ENCODE results near the gene THAP7.
"Not testable (repeated sequence)": the region's sequence is repeated elsewhere in the genome, so short reads cannot be mapped to it uniquely, and the experiment has no call there.

THAP7 gene, protein sequence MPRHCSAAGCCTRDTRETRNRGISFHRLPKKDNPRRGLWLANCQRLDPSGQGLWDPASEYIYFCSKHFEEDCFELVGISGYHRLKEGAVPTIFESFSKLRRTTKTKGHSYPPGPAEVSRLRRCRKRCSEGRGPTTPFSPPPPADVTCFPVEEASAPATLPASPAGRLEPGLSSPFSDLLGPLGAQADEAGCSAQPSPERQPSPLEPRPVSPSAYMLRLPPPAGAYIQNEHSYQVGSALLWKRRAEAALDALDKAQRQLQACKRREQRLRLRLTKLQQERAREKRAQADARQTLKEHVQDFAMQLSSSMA

DNA sequence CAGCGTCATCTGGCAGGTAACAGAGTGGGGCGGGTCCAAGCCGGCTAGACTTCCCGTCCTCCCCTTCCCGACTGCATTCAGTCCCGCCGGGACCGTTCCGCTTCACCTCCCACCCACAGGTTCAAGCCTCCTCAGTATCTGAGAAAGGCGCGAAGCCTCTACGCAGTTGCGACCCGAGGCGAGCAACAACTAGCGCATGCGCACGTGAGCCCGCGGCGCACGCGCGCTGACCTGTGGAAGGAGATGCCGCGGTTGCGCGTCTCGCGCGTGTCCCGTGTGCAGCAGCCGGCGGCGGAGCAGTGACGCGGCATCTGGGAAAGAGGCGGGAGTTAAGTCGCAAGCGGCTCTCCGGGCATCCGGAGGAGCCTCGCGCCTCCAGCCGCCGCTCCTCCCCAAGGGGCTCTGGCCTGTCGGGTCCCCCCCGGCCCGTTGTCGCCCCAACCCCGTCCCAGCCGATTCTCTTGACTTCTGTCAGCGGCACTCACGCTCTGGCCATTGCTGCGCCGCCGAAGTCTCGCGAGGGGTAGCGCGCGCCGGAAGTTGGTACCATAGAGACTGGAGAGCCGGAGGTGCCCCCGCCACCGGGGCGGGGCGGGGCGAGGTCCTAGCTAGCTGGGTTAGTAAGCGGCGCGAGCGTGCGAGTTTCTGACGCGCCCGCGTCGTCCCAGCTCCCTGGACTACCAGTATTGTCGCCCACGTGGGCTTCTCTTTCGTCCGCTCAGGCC is at the start of gene THAP7:
Gene THAP7 (minus strand): TSS at position 518 of the 725 bp plus-strand sequence. CDS start 207 bp downstream, at position 311.
- H3K4me3 ChIP-seq (ENCODE audit: low read length): peak within 1 kb of the TSS; percentile 91
- no peaks in the 10 kb centered on the region for H3K27me3 ChIP-seq (ENCODE audit: control insufficient read depth, insufficient read depth, low read length)
- peaks cover 2% of the 10 kb centered on the region for H3K4me1 ChIP-seq (ENCODE audit: control insufficient read depth, insufficient read depth, low read length)
- WGBS (ENCODE audit: insufficient coverage, insufficient read length): no CpG with 5 or more reads among the region's 83 CpGs
- no peak for DNase-seq (ENCODE audit: low read depth, low spot score)
- H3K9me3 ChIP-seq (ENCODE audit: control insufficient read depth, insufficient read depth, low read length): no peaks in the 10 kb centered on the region
- peaks cover 8% of the 10 kb centered on the region; the same call in 1 of the 2 replicates for H3K36me3 ChIP-seq (ENCODE audit: control insufficient read depth, insufficient read depth, low read length)
- H3K27ac ChIP-seq (ENCODE audit: low read length): no peak within 1 kb of the TSS

DNA sequence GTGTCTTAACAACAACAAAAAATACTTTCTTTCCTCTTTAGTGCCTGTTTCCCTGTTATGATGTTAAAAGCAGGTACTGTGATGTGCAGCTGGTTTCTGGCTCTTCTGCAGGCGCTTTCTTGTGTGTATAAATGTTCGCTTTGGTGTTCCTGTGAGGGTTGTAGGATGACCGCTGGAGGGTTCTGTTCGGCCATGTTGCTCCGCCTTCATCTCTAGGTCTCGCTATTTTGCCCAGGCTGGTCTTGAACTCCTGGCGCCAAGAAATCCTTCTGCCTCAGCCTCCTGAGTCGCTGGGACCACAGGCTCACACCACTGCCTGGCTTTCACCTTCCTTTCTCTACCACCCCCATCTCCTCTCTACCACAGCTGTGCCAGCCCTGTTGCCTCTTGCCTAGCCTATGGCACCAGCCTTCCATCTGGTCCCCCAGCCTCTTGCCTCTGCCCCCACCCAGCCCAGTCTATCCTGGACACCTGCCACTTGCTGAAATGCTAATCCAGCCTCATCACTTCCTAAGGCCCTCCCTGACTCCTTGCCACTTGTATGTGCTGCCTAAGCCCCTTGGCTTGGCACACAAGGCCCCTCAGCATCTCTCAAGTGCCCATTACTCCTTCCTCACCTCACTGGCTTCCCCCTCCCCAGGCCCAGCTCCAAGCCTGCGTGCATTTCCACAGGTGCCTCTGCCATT is 49.4 kb upstream of the THAP7 start:
- Histone ChIP-seq H3K27me3 (ENCODE audit: control insufficient read depth, insufficient read depth, low read length) (no peaks in the 10 kb centered on the region), H3K4me3 (ENCODE audit: low read length) (no peak overlapping the region), H3K4me1 (ENCODE audit: control insufficient read depth, insufficient read depth, low read length) (peaks cover 8% of the 10 kb centered on the region), H3K36me3 (ENCODE audit: control insufficient read depth, insufficient read depth, low read length) (no peaks in the 10 kb centered on the region), H3K27ac (ENCODE audit: low read length) (no peak overlapping the region), H3K9me3 (ENCODE audit: control insufficient read depth, insufficient read depth, low read length) (no peaks in the 10 kb centered on the region)
- no CpG with 5 or more reads among the region's 9 CpGs for WGBS (ENCODE audit: insufficient coverage, insufficient read length)
- DNase-seq (ENCODE audit: low read depth, low spot score): no peak

- DNase-seq (ENCODE audit: low read depth, low spot score); H3K4me1 ChIP-seq (ENCODE audit: control insufficient read depth, insufficient read depth, low read length); H3K36me3 ChIP-seq (ENCODE audit: control insufficient read depth, insufficient read depth, low read length); H3K27me3 ChIP-seq (ENCODE audit: control insufficient read depth, insufficient read depth, low read length); H3K27ac ChIP-seq (ENCODE audit: low read length); H3K9me3 ChIP-seq (ENCODE audit: control insufficient read depth, insufficient read depth, low read length); H3K4me3 ChIP-seq (ENCODE audit: low read length): not testable (repeated sequence)
- no CpG with 5 or more reads among the region's 12 CpGs for WGBS (ENCODE audit: insufficient coverage, insufficient read length)
Measured at GRCh38 chr22:21048965-21049364, 47.0 kb upstream of the THAP7 start.

- H3K27ac ChIP-seq (ENCODE audit: low read length); H3K4me3 ChIP-seq (ENCODE audit: low read length); DNase-seq (ENCODE audit: low read depth, low spot score); H3K4me1 ChIP-seq (ENCODE audit: control insufficient read depth, insufficient read depth, low read length); H3K36me3 ChIP-seq (ENCODE audit: control insufficient read depth, insufficient read depth, low read length); H3K27me3 ChIP-seq (ENCODE audit: control insufficient read depth, insufficient read depth, low read length); H3K9me3 ChIP-seq (ENCODE audit: control insufficient read depth, insufficient read depth, low read length): not testable (repeated sequence)
- WGBS (ENCODE audit: insufficient coverage, insufficient read length): no CpG with 5 or more reads among the region's 5 CpGs
Measured at GRCh38 chr22:21048448-21048847, 46.5 kb upstream of the THAP7 start.

DNA sequence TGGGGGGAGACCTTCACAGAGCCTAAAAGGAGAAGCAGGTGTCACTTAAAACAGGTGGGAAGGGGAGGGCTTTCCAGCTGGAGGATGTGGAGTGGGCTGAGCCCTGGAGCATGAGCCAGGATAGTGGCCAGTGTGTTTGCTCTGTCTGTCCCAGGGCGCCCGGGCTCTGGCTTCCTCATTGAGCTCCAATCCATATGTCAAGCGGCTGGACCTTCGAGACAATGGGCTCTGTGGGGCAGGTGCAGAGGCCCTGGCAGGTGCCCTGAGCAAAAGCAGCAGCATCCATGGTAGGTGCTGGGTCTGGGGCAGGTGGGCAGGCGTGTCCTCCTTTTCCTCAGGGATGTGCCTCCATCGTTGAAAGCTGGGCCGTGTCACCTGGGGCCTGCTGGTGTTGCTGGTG is 45.8 kb upstream of the THAP7 start:
- H3K27ac ChIP-seq (ENCODE audit: low read length): no peak overlapping the region
- H3K4me3 ChIP-seq (ENCODE audit: low read length): no peak overlapping the region
- no peaks in the 10 kb centered on the region for H3K27me3 ChIP-seq (ENCODE audit: control insufficient read depth, insufficient read depth, low read length)
- H3K9me3 ChIP-seq (ENCODE audit: control insufficient read depth, insufficient read depth, low read length): no peaks in the 10 kb centered on the region
- peaks cover 5% of the 10 kb centered on the region; the same call in 1 of the 2 replicates for H3K4me1 ChIP-seq (ENCODE audit: control insufficient read depth, insufficient read depth, low read length)
- DNase-seq (ENCODE audit: low read depth, low spot score): no peak
- WGBS (ENCODE audit: insufficient coverage, insufficient read length): no CpG with 5 or more reads among the region's 7 CpGs
- H3K36me3 ChIP-seq (ENCODE audit: control insufficient read depth, insufficient read depth, low read length): no peaks in the 10 kb centered on the region

- no CpG with 5 or more reads among the region's 14 CpGs for WGBS (ENCODE audit: insufficient coverage, insufficient read length)
- Histone ChIP-seq H3K27me3 (ENCODE audit: control insufficient read depth, insufficient read depth, low read length) (no peaks in the 10 kb centered on the region), H3K4me1 (ENCODE audit: control insufficient read depth, insufficient read depth, low read length) (peaks cover 5% of the 10 kb centered on the region; the same call in 1 of the 2 replicates), H3K27ac (ENCODE audit: low read length) (no peak overlapping the region), H3K36me3 (ENCODE audit: control insufficient read depth, insufficient read depth, low read length) (no peaks in the 10 kb centered on the region), H3K9me3 (ENCODE audit: control insufficient read depth, insufficient read depth, low read length) (no peaks in the 10 kb centered on the region), H3K4me3 (ENCODE audit: low read length) (no peak overlapping the region)
- no peak for DNase-seq (ENCODE audit: low read depth, low spot score)
Measured at GRCh38 chr22:21047035-21047661, 45.2 kb upstream of the THAP7 start.

GRCh38 chr22:21045585-21046294 is 43.8 kb upstream of the THAP7 start, which contains the start of gene LRRC74B:
Gene LRRC74B (plus strand): TSS chr22:21045946. CDS start chr22:21045987, 41 bp downstream.
- WGBS (ENCODE audit: insufficient coverage, insufficient read length): no CpG with 5 or more reads among the region's 47 CpGs
- H3K27ac ChIP-seq (ENCODE audit: low read length): no peak within 1 kb of the TSS
- H3K4me3 ChIP-seq (ENCODE audit: low read length): peak within 1 kb of the TSS; percentile 49; the same call in 1 of the 2 replicates
- H3K36me3 ChIP-seq (ENCODE audit: control insufficient read depth, insufficient read depth, low read length): no peaks in the 10 kb centered on the region
- H3K27me3 ChIP-seq (ENCODE audit: control insufficient read depth, insufficient read depth, low read length): no peaks in the 10 kb centered on the region
- no peaks in the 10 kb centered on the region for H3K4me1 ChIP-seq (ENCODE audit: control insufficient read depth, insufficient read depth, low read length)
- no peaks in the 10 kb centered on the region for H3K9me3 ChIP-seq (ENCODE audit: control insufficient read depth, insufficient read depth, low read length)
- DNase-seq (ENCODE audit: low read depth, low spot score): peak; percentile 71

DNA sequence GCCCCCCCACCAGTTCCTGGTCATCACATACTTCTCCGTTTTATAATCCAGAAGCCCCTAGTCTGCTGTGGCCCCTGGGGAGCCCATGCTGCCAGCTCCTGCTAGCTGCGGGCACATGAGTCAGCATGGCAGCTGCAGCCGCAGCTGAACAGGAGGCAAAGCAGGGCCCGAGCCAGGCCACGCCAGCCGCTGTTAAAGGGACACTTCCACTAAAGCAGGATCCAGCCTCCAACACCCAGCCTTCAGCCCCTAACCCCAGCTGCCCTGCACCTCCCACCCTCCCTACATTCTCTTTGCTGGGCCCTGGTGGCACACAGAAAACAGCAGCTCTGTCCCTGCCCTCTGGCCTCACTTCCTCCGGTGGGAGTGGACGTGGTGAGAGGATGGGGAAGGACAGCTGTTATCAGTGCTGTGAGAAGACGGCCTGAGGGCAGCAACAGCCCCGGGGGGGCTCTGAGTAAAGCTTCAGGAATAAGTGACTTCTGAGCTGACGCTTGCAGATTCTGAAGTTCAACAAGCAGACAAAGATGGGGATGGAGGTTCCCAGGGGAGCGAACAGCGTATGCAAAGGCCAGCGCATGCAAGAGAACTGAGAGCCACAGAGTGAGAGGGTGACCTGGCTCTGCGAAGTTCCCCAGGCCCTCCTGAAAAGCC is 43.1 kb upstream of the THAP7 start:
- DNase-seq (ENCODE audit: low read depth, low spot score): no peak
- no CpG with 5 or more reads among the region's 15 CpGs for WGBS (ENCODE audit: insufficient coverage, insufficient read length)
- no peak overlapping the region for H3K27ac ChIP-seq (ENCODE audit: low read length)

GRCh38 chr22:21043860-21044535 is 42.1 kb upstream of the THAP7 start:
- H3K9me3 ChIP-seq (ENCODE audit: control insufficient read depth, insufficient read depth, low read length): no peaks in the 10 kb centered on the region
- WGBS (ENCODE audit: insufficient coverage, insufficient read length): no CpG with 5 or more reads among the region's 15 CpGs
- H3K27me3 ChIP-seq (ENCODE audit: control insufficient read depth, insufficient read depth, low read length): no peaks in the 10 kb centered on the region
- H3K4me3 ChIP-seq (ENCODE audit: low read length): no peak overlapping the region
- H3K4me1 ChIP-seq (ENCODE audit: control insufficient read depth, insufficient read depth, low read length): no peaks in the 10 kb centered on the region
- no peak for DNase-seq (ENCODE audit: low read depth, low spot score)
- no peak overlapping the region for H3K27ac ChIP-seq (ENCODE audit: low read length)
- H3K36me3 ChIP-seq (ENCODE audit: control insufficient read depth, insufficient read depth, low read length): no peaks in the 10 kb centered on the region

More for the DNA sequence above, 43.1 kb upstream of the THAP7 start:
- Histone ChIP-seq H3K9me3 (ENCODE audit: control insufficient read depth, insufficient read depth, low read length) (no peaks in the 10 kb centered on the region), H3K36me3 (ENCODE audit: control insufficient read depth, insufficient read depth, low read length) (no peaks in the 10 kb centered on the region), H3K4me1 (ENCODE audit: control insufficient read depth, insufficient read depth, low read length) (no peaks in the 10 kb centered on the region), H3K27me3 (ENCODE audit: control insufficient read depth, insufficient read depth, low read length) (no peaks in the 10 kb centered on the region), H3K4me3 (ENCODE audit: low read length) (no peak overlapping the region; the same call in 1 of the 2 replicates)
